ENCODE data around the gene RHBDF2. TPM values are rescaled to one million over a fixed set of nuclear protein-coding genes. Genes with fewer than 3 reads are reported as not detected.

RHBDF2 gene
- total RNA-seq, 1 donor from 2014 or later, result 189 TPM

DNA sequence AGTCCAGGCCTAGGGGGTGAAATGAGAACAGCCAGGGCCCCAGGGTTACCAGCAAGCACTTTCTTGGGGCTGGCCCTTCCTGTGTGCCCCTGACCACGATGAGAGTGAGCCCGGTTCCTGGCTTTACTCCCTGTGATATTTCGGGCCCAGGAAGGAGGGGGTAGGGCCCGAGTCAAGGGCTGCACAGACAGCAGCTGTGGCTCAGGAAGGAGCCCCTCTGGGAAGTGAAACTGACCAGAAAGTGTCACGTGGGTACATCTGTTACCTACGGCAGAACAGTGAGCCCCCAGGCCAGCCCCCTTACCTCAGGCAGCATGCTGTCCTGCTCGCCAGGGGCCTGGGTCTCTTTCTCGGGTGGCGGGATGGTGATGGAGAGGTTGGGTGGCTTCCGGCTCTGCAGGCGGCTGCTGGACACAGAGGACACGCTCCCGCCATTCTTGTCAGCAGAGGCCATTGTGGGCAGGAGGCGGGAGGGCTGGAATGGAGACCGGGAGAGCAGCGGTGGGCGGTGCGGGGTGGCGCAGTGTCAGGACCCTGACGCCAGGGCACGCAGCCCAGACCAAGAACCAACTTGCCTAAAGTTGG lies 20.1 kb downstream of the RHBDF2 start:
- H3K4me1 Mint-ChIP-seq, result peaks cover 79% of the 10 kb centered on the region
- peaks cover 54% of the 10 kb centered on the region for H3K36me3 Mint-ChIP-seq (ENCODE audit: low read depth)
- no peaks in the 10 kb centered on the region for H3K9me3 Mint-ChIP-seq
- H3K27ac Mint-ChIP-seq, result peak overlapping the region; percentile 92
- intact Hi-C loops (cut with micrococcal nuclease), result no loop called here
- ChIA-PET POLR2A (interaction anchor here (0.6 to 24.4 kb wide), 14 partner anchors 12 to 965 kb away, joined by 3 to 769 read pairs (median 7); partner anchors contain the start of genes AANAT, JMJD6, METTL23 and RHBDF2), CTCF (interaction anchor here (0.8 to 4.4 kb wide), 7 partner anchors 12 to 202 kb away, joined by 3 to 21 read pairs (median 4); partner anchors contain the start of gene AANAT)
- H3K27me3 Mint-ChIP-seq, result no peaks in the 10 kb centered on the region
- TF ChIP-seq, protein P1, sequence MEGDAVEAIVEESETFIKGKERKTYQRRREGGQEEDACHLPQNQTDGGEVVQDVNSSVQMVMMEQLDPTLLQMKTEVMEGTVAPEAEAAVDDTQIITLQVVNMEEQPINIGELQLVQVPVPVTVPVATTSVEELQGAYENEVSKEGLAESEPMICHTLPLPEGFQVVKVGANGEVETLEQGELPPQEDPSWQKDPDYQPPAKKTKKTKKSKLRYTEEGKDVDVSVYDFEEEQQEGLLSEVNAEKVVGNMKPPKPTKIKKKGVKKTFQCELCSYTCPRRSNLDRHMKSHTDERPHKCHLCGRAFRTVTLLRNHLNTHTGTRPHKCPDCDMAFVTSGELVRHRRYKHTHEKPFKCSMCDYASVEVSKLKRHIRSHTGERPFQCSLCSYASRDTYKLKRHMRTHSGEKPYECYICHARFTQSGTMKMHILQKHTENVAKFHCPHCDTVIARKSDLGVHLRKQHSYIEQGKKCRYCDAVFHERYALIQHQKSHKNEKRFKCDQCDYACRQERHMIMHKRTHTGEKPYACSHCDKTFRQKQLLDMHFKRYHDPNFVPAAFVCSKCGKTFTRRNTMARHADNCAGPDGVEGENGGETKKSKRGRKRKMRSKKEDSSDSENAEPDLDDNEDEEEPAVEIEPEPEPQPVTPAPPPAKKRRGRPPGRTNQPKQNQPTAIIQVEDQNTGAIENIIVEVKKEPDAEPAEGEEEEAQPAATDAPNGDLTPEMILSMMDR (IDR thresholded peaks at IDR 0.05), result no peak
- DNase-seq (peak; percentile 61), ATAC-seq (ENCODE audit: low read depth) (peak; percentile 64)
- H3K4me3 Mint-ChIP-seq, result peak overlapping the region; percentile 81

DNA sequence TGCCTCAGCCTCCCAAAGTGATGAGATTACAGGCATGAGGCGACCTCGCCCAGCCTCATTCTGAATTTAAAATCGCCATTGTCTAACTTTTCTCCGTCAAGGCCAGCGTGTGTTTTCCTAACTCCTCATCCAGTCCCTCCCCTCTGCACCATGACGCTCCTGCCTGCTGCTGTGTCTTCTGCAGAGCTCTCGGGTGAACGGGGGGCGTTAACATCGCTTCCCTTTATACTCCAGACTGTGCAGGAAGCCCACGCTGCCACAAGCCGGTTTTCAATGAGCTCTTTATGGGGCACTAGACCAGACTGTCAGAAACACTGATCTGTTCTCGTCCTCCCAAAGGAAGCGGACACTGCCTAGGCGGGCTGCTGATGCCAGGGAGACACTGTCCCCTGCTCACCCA lies 20.6 kb downstream of the RHBDF2 start:
- ATAC-seq (ENCODE audit: low read depth) (peak; percentile 15), DNase-seq (no peak)
- Mint-ChIP-seq H3K4me3 (peak overlapping the region; percentile 81), H3K27me3 (no peaks in the 10 kb centered on the region), H3K27ac (peak overlapping the region; percentile 92), H3K4me1 (peaks cover 74% of the 10 kb centered on the region), H3K9me3 (no peaks in the 10 kb centered on the region), H3K36me3 (ENCODE audit: low read depth) (peaks cover 53% of the 10 kb centered on the region)
- intact Hi-C loops (cut with micrococcal nuclease), result no loop called here
- CTCF ChIA-PET, result interaction anchor here (0.8 to 4.4 kb wide), 8 partner anchors 12 to 201 kb away, joined by 3 to 21 read pairs (median 4); partner anchors contain the start of genes AANAT and RHBDF2
- POLR2A ChIA-PET, result interaction anchor here (0.6 to 24.4 kb wide), 16 partner anchors 9 to 698 kb away, joined by 3 to 769 read pairs (median 5); partner anchors contain the start of genes AANAT and RHBDF2
- TF ChIP-seq, protein P1 (IDR thresholded peaks at IDR 0.05), result no peak

DNA sequence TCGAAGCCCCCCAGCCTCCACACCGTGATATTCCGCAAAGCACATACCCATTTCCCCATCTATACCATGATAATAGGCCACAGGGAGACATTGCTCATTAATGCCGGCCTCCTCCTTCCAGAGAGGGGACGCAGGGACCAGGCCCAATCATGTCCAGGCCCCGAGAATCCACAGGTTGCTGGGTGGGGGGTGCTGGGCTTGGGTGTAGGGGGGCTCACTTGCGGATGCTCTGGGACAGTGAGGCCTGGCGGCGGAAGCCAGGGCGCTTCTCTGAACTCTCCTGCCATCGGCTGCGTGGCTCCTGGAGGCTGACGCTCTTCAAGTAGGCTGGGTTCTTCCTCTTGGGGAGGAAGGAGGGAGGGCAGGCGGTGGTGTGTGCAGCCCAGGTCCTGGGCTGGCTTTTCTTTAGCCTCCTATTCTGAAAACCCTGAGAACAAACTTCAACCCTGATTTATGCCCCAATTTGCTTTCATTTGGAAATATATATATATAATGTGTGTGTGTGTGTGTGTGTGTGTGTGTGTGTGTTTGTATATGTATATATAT lies 21.6 kb downstream of the RHBDF2 start:
- peaks cover 59% of the 10 kb centered on the region for H3K36me3 Mint-ChIP-seq (ENCODE audit: low read depth)
- H3K27me3 Mint-ChIP-seq, result no peaks in the 10 kb centered on the region
- CTCF ChIA-PET, result interaction anchor here (0.8 to 4.4 kb wide), 4 partner anchors 12 to 43 kb away, joined by 3 to 21 read pairs (median 6); partner anchors contain the start of genes AANAT and RHBDF2
- H3K27ac Mint-ChIP-seq, result peak overlapping the region; percentile 75
- POLR2A ChIA-PET, result interaction anchor here (0.7 to 24.4 kb wide), 8 partner anchors 12 to 249 kb away, joined by 3 to 769 read pairs (median 8); partner anchors contain the start of genes AANAT and RHBDF2
- H3K4me3 Mint-ChIP-seq, result peak overlapping the region; percentile 49
- intact Hi-C loops (cut with micrococcal nuclease), result no loop called here
- DNase-seq (no peak), ATAC-seq (ENCODE audit: low read depth) (no peak)
- TF ChIP-seq, protein P1 (IDR thresholded peaks at IDR 0.05), result no peak
- H3K9me3 Mint-ChIP-seq, result no peaks in the 10 kb centered on the region
- H3K4me1 Mint-ChIP-seq, result peaks cover 71% of the 10 kb centered on the region

DNA sequence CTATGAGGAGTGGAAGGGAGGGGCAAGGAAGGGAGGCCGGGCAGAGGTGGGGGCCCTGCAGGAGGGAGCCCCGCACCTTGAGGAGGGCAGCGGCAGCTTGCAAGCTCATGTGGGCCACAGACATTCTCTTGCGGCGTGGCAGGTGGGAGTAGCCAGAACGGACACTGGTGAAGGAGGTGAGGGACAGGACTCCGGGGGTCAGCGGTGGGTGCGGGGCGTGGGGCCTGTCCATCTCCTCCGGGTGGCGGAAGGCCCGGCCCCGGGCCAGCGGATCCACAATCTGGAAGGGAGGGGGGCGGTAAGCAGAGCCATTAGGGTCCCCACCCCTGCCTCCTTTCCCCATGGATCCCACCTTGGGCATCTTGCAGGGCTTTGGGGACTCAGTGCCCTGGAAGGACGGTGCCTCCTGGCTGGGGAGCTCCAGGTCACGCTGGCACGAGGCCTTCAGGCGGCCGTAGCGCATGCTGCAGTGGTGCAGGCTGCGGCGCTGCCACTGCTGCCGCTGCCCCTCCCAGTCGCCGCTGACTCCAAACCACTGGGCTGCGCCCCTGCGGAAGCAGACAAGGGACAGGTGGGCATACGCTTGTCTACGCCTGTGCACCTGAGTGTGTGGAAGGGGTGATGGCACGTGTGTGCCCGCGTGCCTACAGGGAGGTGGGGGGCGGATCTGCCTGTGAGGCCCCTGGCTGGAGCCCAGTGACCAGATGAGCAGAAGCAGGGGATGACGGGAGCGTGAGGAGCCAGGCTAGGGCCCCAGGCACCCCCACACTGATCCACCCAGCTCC lies 22.3 kb downstream of the RHBDF2 start:
- intact Hi-C loops (cut with micrococcal nuclease), result no loop called here
- H3K27ac Mint-ChIP-seq, result peak overlapping the region; percentile 75
- TF ChIP-seq, protein P1 (IDR thresholded peaks at IDR 0.05), result no peak
- peaks cover 65% of the 10 kb centered on the region for H3K4me1 Mint-ChIP-seq
- no peak for DNase-seq
- ChIA-PET POLR2A (interaction anchor here (2.1 to 24.4 kb wide), 2 partner anchors 12 to 19 kb away, joined by 5 to 769 read pairs; partner anchors contain the start of genes AANAT and RHBDF2), CTCF (no interaction called here)
- no peak for ATAC-seq (ENCODE audit: low read depth)
- peaks cover 62% of the 10 kb centered on the region for H3K36me3 Mint-ChIP-seq (ENCODE audit: low read depth)
- no peak overlapping the region for H3K4me3 Mint-ChIP-seq
- no peaks in the 10 kb centered on the region for H3K9me3 Mint-ChIP-seq
- H3K27me3 Mint-ChIP-seq, result no peaks in the 10 kb centered on the region
